GM23338 (cell line): ENCODE measurements around the gene SELENOS. TPM values are rescaled to one million over a fixed set of nuclear protein-coding genes. Genes with fewer than 3 reads are reported as not detected.

Source experiments
- ATAC-seq: fragments of 200-7000 bp; cut with Tn5 transposase; 3 replicates; pipeline ENCODE4 v1.9.1; 2020
- DNase-seq: peaks from one replicate; pipeline ENCODE4 v3.0.0-alpha.2; 2015; ENCODE audit warnings: low spot score
- H2AFZ ChIP-seq: fragments of 200-600 bp; sonication (generic); 2 replicates; pipeline ENCODE4 v1.8.0; 2016; ENCODE audit warnings: antibody characterized with exemption, mild to moderate bottlenecking, moderate library complexity
- H3F3A ChIP-seq: fragments of 200-600 bp; sonication (generic); replicated peaks from 2 replicates; pipeline ENCODE4 v1.8.0; 2017; ENCODE audit warnings: antibody characterized with exemption, mixed run types, low read depth
- H3K27ac ChIP-seq: fragments of 200-600 bp; sonication (generic); 2 replicates; pipeline ENCODE4 v1.6.1; 2016; ENCODE audit warnings: low read depth
- H3K27me3 ChIP-seq: fragments of 200-600 bp; sonication (generic); 2 replicates; pipeline ENCODE4 v1.8.0; 2016; ENCODE audit warnings: mild to moderate bottlenecking, mixed run types, moderate library complexity; ENCODE audit not compliant: insufficient read depth
- H3K36me3 ChIP-seq: fragments of 200-600 bp; sonication (generic); 2 replicates; pipeline ENCODE4 v1.8.0; 2016; ENCODE audit warnings: mild to moderate bottlenecking; ENCODE audit not compliant: insufficient read depth
- H3K4me1 ChIP-seq: fragments of 200-600 bp; sonication (generic); 2 replicates; pipeline ENCODE4 v1.8.0; 2016; ENCODE audit warnings: mild to moderate bottlenecking, moderate library complexity; ENCODE audit not compliant: insufficient read depth
- H3K4me2 ChIP-seq: fragments of 200-600 bp; sonication (generic); 2 replicates; pipeline ENCODE4 v1.7.1; 2017; ENCODE audit warnings: mixed run types
- H3K4me3 ChIP-seq: fragments of 200-600 bp; sonication (generic); 2 replicates; pipeline ENCODE4 v1.6.1; 2016; ENCODE audit warnings: mixed run types
- H3K79me2 ChIP-seq: fragments of 200-600 bp; sonication (generic); replicated peaks from 2 replicates; pipeline ENCODE4 v1.8.0; 2017; ENCODE audit warnings: mild to moderate bottlenecking; ENCODE audit not compliant: insufficient read depth
- H3K9me2 ChIP-seq: fragments of 200-600 bp; sonication (generic); 2 replicates; pipeline ENCODE4 v1.8.0; 2017; ENCODE audit not compliant: insufficient read depth
- H4K20me1 ChIP-seq: fragments of 200-600 bp; sonication (generic); replicated peaks from 2 replicates; pipeline ENCODE4 v1.8.0; 2017; ENCODE audit warnings: mild to moderate bottlenecking; ENCODE audit not compliant: insufficient read depth
- H3K27ac Mint-ChIP-seq: 2 replicates; pipeline ENCODE4 v1.8.0; 2020; ENCODE audit warnings: inconsistent platforms, mild to moderate bottlenecking, moderate library complexity, mixed read lengths
- H3K27me3 Mint-ChIP-seq: 3 replicates; pipeline ENCODE4 v1.8.0; 2022; ENCODE audit warnings: low read depth, mild to moderate bottlenecking, moderate library complexity, mixed read lengths, inconsistent platforms; ENCODE audit not compliant: insufficient read depth, poor library complexity
- H3K36me3 Mint-ChIP-seq: 3 replicates; pipeline ENCODE4 v1.8.0; 2021; ENCODE audit warnings: low read depth, mild to moderate bottlenecking, inconsistent platforms, moderate library complexity, mixed read lengths
- H3K4me1 Mint-ChIP-seq: 3 replicates; pipeline ENCODE4 v1.8.0; 2020; ENCODE audit warnings: mild to moderate bottlenecking, inconsistent platforms, mixed read lengths
- H3K4me3 Mint-ChIP-seq: 3 replicates; pipeline ENCODE4 v1.8.0; 2021; ENCODE audit warnings: moderate library complexity, mild to moderate bottlenecking, inconsistent platforms, mixed read lengths
- H3K9me3 Mint-ChIP-seq: 3 replicates; pipeline ENCODE4 v1.8.0; 2020; ENCODE audit warnings: moderate library complexity, mild to moderate bottlenecking, inconsistent platforms, mixed read lengths
- CREB1 ChIP-seq: fragments of 250-450 bp; sonication (Bioruptor Pico); IDR thresholded peaks from 2 replicates; pipeline ENCODE4 v1.5.0; 2020; ENCODE audit warnings: low read depth, mild to moderate bottlenecking, moderate library complexity
- CTCF ChIP-seq, 2 experiments: fragments of 200-600 bp in 1 of 2; sonication (generic) in 1 of 2; conservative IDR thresholded peaks; 2 replicates each; pipeline versions ENCODE4 v1.5.1 to v1.6.1; 2016 to 2017; ENCODE audit warnings: antibody characterized with exemption in 2 of 2, low read depth in 2 of 2, mild to moderate bottlenecking in 2 of 2, moderate library complexity in 1 of 2
- ETS1 ChIP-seq: IDR thresholded peaks from 2 replicates; pipeline ENCODE4 v1.6.1; 2016; ENCODE audit warnings: antibody characterized with exemption
- EZH2 ChIP-seq: fragments of 200-600 bp; sonication (generic); IDR thresholded peaks from one replicate; pipeline ENCODE4 v1.8.0; 2017; ENCODE audit warnings: antibody characterized with exemption, mild to moderate bottlenecking, low read depth; ENCODE audit not compliant: unreplicated experiment
- EZH2phosphoT487 ChIP-seq: fragments of 200-600 bp; sonication (generic); IDR thresholded peaks from one replicate; pipeline ENCODE4 v1.8.1; 2018; ENCODE audit warnings: antibody characterized with exemption; ENCODE audit not compliant: unreplicated experiment
- JUNB ChIP-seq: IDR thresholded peaks from one replicate; pipeline ENCODE4 v1.6.1; 2016; ENCODE audit warnings: antibody characterized with exemption; ENCODE audit not compliant: unreplicated experiment
- NANOG ChIP-seq: IDR thresholded peaks from 2 replicates; pipeline ENCODE4 v1.6.1; 2016; ENCODE audit warnings: antibody characterized with exemption, borderline replicate concordance
- POLR2AphosphoS5 ChIP-seq: IDR thresholded peaks from 2 replicates; pipeline ENCODE4 v1.6.1; 2016; ENCODE audit warnings: antibody characterized with exemption, low read depth
- REST ChIP-seq: IDR thresholded peaks from one replicate; pipeline ENCODE4 v1.6.1; 2018; ENCODE audit warnings: antibody characterized with exemption; ENCODE audit not compliant: unreplicated experiment
- STAT1 ChIP-seq: IDR thresholded peaks from one replicate; pipeline ENCODE4 v1.6.1; 2016; ENCODE audit warnings: antibody characterized with exemption; ENCODE audit not compliant: unreplicated experiment
- ZNF114 ChIP-seq: fragments of 250-450 bp; sonication (Bioruptor Pico); IDR thresholded peaks from 2 replicates; pipeline ENCODE4 v1.5.0; 2020; ENCODE audit warnings: mild to moderate bottlenecking, moderate library complexity
- ZNF331 ChIP-seq: fragments of 250-450 bp; sonication (Bioruptor Pico); IDR thresholded peaks from 2 replicates; pipeline ENCODE4 v1.5.0; 2020; ENCODE audit warnings: low read depth, mild to moderate bottlenecking, moderate library complexity
- ZNF462 ChIP-seq: fragments of 250-450 bp; sonication (Bioruptor Pico); IDR thresholded peaks from 2 replicates; pipeline ENCODE4 v1.5.0; 2020; ENCODE audit warnings: mild to moderate bottlenecking, moderate library complexity
- polyA plus RNA-seq: library from polyadenylated mRNA; unstranded; fragments of >200 nt; fragmentation: Nextera tagmentation; extraction: Ambion mirVana; gene quantifications from 2 replicates; pipeline ENCODE4 v1.2.1, GENCODE V29; 2016
- total RNA-seq: library from RNA; depleted of rRNA; stranded (reverse); fragments of >200 nt; shearing (Covaris generic); gene quantifications from 2 replicates; pipeline ENCODE4 v1.2.3, GENCODE V29; 2014

SELENOS gene
- total and polyA plus RNA-seq, 2 experiments from 2014 or later, result 37.0 to 106 TPM

GRCh38 chr15:101228313-101228712, 49.0 kb downstream of the SELENOS start:
- no peak overlapping the region for H3K4me3 Mint-ChIP-seq
- H4K20me1 ChIP-seq, result peaks cover 30% of the 10 kb centered on the region
- no peaks in the 10 kb centered on the region for H3K9me2 ChIP-seq
- peaks cover 7% of the 10 kb centered on the region for H3K27me3 Mint-ChIP-seq
- no peak overlapping the region for H2AFZ ChIP-seq
- no peak overlapping the region for H3K4me3 ChIP-seq
- H3K4me1 Mint-ChIP-seq, result peaks cover 26% of the 10 kb centered on the region
- H3K27ac ChIP-seq, result no peak overlapping the region; the same call in 1 of the 2 replicates
- H3F3A ChIP-seq, result no peaks in the 10 kb centered on the region
- H3K4me2 ChIP-seq, result no peak overlapping the region
- H3K79me2 ChIP-seq, result peaks cover 97% of the 10 kb centered on the region
- no peak for DNase-seq
- H3K9me3 Mint-ChIP-seq, result no peaks in the 10 kb centered on the region
- 0 out of 2 replicates have a peak, but pooled peaks cover 5% of the 10 kb centered on the region for H3K36me3 ChIP-seq
- no peak for ATAC-seq
- H3K4me1 ChIP-seq, result no peaks in the 10 kb centered on the region
- TF ChIP-seq CREB1 (no peak), NANOG (no peak), POLR2AphosphoS5 (no peak), CTCF (conservative IDR thresholded peaks at IDR 0.05; ENCODE audit: low read depth in 2 of 2) (no peak), ZNF462 (CRISPR knock-in tag) (no peak), EZH2 (no peak), REST (no peak), EZH2phosphoT487 (no peak), ETS1 (no peak), JUNB (no peak), ZNF331 (CRISPR knock-in tag) (no peak), ZNF114 (no peak), STAT1 (no peak)
- H3K27me3 ChIP-seq, result no peaks in the 10 kb centered on the region
- H3K27ac Mint-ChIP-seq, result no peak overlapping the region; the same call in 1 of the 2 replicates
- H3K36me3 Mint-ChIP-seq, result peaks cover 18% of the 10 kb centered on the region; the same call in 2 of the 3 replicates
